HCT116 (cell line): Measurements from ENCODE around the gene PRPH. TPM values are rescaled to one million over a fixed set of nuclear protein-coding genes. Genes with fewer than 3 reads are reported as not detected.

Experiments used
- ATAC-seq: fragments of 200-7000 bp; cut with Tn5 transposase; 2 replicates; pipeline ENCODE4 v1.9.1; 2020; ENCODE audit warnings: mild to moderate bottlenecking, moderate library complexity
- BruUV-seq: library from RNA; stranded (reverse); fragments of 400-500 nt; replicated peaks from 2 replicates; lab custom pipeline; 2021; lab: Mats Ljungman, UMichigan
- CTCF ChIA-PET: fragments of 300-600 bp; sonication (Branson Sonifier 250); formaldehyde crosslinking; loops from one replicate; lab custom pipeline; 2021; ENCODE audit warnings: antibody characterized with exemption; lab: Charles Lee
- POLR2A ChIA-PET: fragments of 300-600, 350-600 bp; sonication (Branson Sonifier 250); formaldehyde crosslinking; loops from one replicate; lab custom pipeline; 2021; ENCODE audit warnings: antibody characterized with exemption; lab: Charles Lee
- RAD21 ChIA-PET, 2 experiments: fragments of 300-600 bp; sonication (Branson Sonifier 250); formaldehyde crosslinking; loops; one replicate each; lab custom pipeline; 2023; ENCODE audit warnings: low total read pairs in 2 of 2; ENCODE audit not compliant: uncharacterized antibody in 2 of 2, unreplicated experiment in 2 of 2, low non-redundant PET in 1 of 2; lab: Charles Lee
- DNase-seq: peaks from one replicate; pipeline ENCODE4 v3.0.0-alpha.2; 2010; ENCODE audit warnings: low read depth, low spot score
- H2AFZ ChIP-seq: fragments of 200-600 bp; shearing (Covaris generic), sonication (generic); 2 replicates; pipeline ENCODE4 v1.6.1; 2017; ENCODE audit warnings: low read depth, mixed run types, mixed read lengths, antibody characterized with exemption, low read length; ENCODE audit not compliant: poor library complexity, severe bottlenecking
- H3K27ac ChIP-seq: 2 replicates; pipeline ENCODE4 v1.5.1; 2012; ENCODE audit warnings: low read depth, low read length
- H3K27me3 ChIP-seq: fragments of 200-600 bp; sonication (generic); 2 replicates; pipeline ENCODE4 v1.6.1; 2016; ENCODE audit warnings: mixed run types, low read length, mixed read lengths; ENCODE audit not compliant: insufficient read depth
- H3K36me3 ChIP-seq, 2 experiments: fragments of 200-500 bp in 1 of 2; fragments of 200-600 bp in 1 of 2; sonication (Bioruptor generic) in 1 of 2; sonication (generic) in 1 of 2; 2 replicates each; pipeline versions ENCODE4 v1.5.1 to v1.6.1; 2014 to 2016; ENCODE audit warnings: low read length in 2 of 2, inconsistent platforms in 1 of 2, mixed read lengths in 1 of 2, mixed run types in 1 of 2; ENCODE audit not compliant: insufficient read depth in 2 of 2, control insufficient read depth in 1 of 2
- H3K4me1 ChIP-seq, 2 experiments: fragments of 200-600 bp in 1 of 2; sonication (generic) in 1 of 2; 2 replicates each; pipeline versions ENCODE4 v1.5.1 to v1.6.1; 2012 to 2017; ENCODE audit warnings: low read length in 2 of 2, inconsistent platforms in 1 of 2, mild to moderate bottlenecking in 1 of 2, mixed read lengths in 1 of 2, mixed run types in 1 of 2, moderate library complexity in 1 of 2; ENCODE audit not compliant: insufficient read depth in 2 of 2, control insufficient read depth in 1 of 2
- H3K4me2 ChIP-seq: fragments of 200-600 bp; sonication (generic); 2 replicates; pipeline ENCODE4 v1.6.1; 2017; ENCODE audit warnings: mixed run types, low read length, mixed read lengths
- H3K4me3 ChIP-seq, 2 experiments: fragments of 200-600 bp in 1 of 2; sonication (generic) in 1 of 2; replicated peaks in 1 of 2; 2 replicates each; pipeline ENCODE4 v1.5.1; 2011 to 2016; ENCODE audit warnings: low read length in 2 of 2, control low read depth in 1 of 2, low read depth in 1 of 2, mild to moderate bottlenecking in 1 of 2, mixed read lengths in 1 of 2, mixed run types in 1 of 2
- H3K79me2 ChIP-seq: fragments of 200-600 bp; sonication (generic); 2 replicates; pipeline ENCODE4 v1.6.1; 2017; ENCODE audit warnings: mild to moderate bottlenecking, mixed run types, low read length, moderate library complexity, mixed read lengths; ENCODE audit not compliant: insufficient read depth
- H3K9ac ChIP-seq: fragments of 200-600 bp; sonication (generic); 2 replicates; pipeline ENCODE4 v1.6.1; 2016; ENCODE audit warnings: low read length, mixed read lengths
- H3K9me2 ChIP-seq: fragments of 200-600 bp; sonication (generic), shearing (Covaris generic); 2 replicates; pipeline ENCODE4 v1.6.1; 2017; ENCODE audit warnings: mixed run types, mild to moderate bottlenecking, moderate library complexity; ENCODE audit not compliant: insufficient read depth
- H3K9me3 ChIP-seq, 2 experiments: fragments of 200-500 bp in 1 of 2; fragments of 200-600 bp in 1 of 2; sonication (Bioruptor generic) in 1 of 2; sonication (generic) in 1 of 2; 2 replicates each; pipeline ENCODE4 v1.6.1; 2014 to 2017; ENCODE audit warnings: low read length in 2 of 2, mixed read lengths in 2 of 2, inconsistent platforms in 1 of 2, low read depth in 1 of 2, mild to moderate bottlenecking in 1 of 2, mixed run types in 1 of 2, moderate library complexity in 1 of 2; ENCODE audit not compliant: control insufficient read depth in 1 of 2, insufficient read depth in 1 of 2
- H4K20me1 ChIP-seq: fragments of 200-600 bp; sonication (generic), shearing (Covaris generic); 2 replicates; pipeline ENCODE4 v1.6.1; 2017; ENCODE audit warnings: mixed run types, mild to moderate bottlenecking, moderate library complexity; ENCODE audit not compliant: insufficient read depth
- CBX3 ChIP-seq: IDR thresholded peaks from 2 replicates; pipeline ENCODE4 v1.6.1; 2012; ENCODE audit warnings: low read depth
- CEBPB ChIP-seq: IDR thresholded peaks from 2 replicates; pipeline ENCODE4 v1.6.1; 2012; ENCODE audit warnings: low read depth
- ELF1 ChIP-seq: IDR thresholded peaks from 2 replicates; pipeline ENCODE4 v1.6.1; 2012; ENCODE audit warnings: low read depth, borderline replicate concordance
- EZH2 ChIP-seq: fragments of 200-600 bp; sonication (generic); IDR thresholded peaks from 2 replicates; pipeline ENCODE4 v1.6.1; 2017; ENCODE audit warnings: antibody characterized with exemption, mixed run types
- EZH2phosphoT487 ChIP-seq: fragments of 200-600 bp; IDR thresholded peaks from 2 replicates; pipeline ENCODE4 v1.6.1; 2018; ENCODE audit warnings: antibody characterized with exemption, borderline replicate concordance
- FOSL1 ChIP-seq: IDR thresholded peaks from 2 replicates; pipeline ENCODE4 v1.6.1; 2012; ENCODE audit warnings: low read depth
- JUND ChIP-seq: IDR thresholded peaks from 2 replicates; pipeline ENCODE4 v1.6.1; 2012
- POLR2A ChIP-seq: IDR thresholded peaks from 2 replicates; pipeline ENCODE4 v1.7.0; 2011; ENCODE audit warnings: borderline replicate concordance; ENCODE audit not compliant: insufficient read depth, insufficient read length; ENCODE audit errors: extremely low read depth
- POLR2AphosphoS5 ChIP-seq: IDR thresholded peaks from 2 replicates; pipeline ENCODE4 v1.6.1; 2011; ENCODE audit warnings: mild to moderate bottlenecking, low read depth, low read length, moderate library complexity
- RAD21 ChIP-seq: IDR thresholded peaks from 2 replicates; pipeline ENCODE4 v1.6.1; 2012; ENCODE audit warnings: low read depth, mild to moderate bottlenecking
- SIN3A ChIP-seq: IDR thresholded peaks from 2 replicates; pipeline ENCODE4 v1.6.1; 2012; ENCODE audit warnings: low read depth
- SP1 ChIP-seq: IDR thresholded peaks from 2 replicates; pipeline ENCODE4 v1.6.1; 2012; ENCODE audit warnings: low read depth
- TCF7L2 ChIP-seq: IDR thresholded peaks from 2 replicates; pipeline ENCODE4 v1.7.0; 2011; ENCODE audit warnings: borderline replicate concordance, inconsistent platforms; ENCODE audit not compliant: insufficient read depth, insufficient read length; ENCODE audit errors: extremely low read depth
- YY1 ChIP-seq: IDR thresholded peaks from 2 replicates; pipeline ENCODE4 v1.6.1; 2011; ENCODE audit warnings: low read length, low read depth, moderate library complexity, mild to moderate bottlenecking; ENCODE audit not compliant: insufficient replicate concordance; ENCODE audit errors: extremely low read depth
- ZNF274 ChIP-seq: fragments of 200-500 bp; sonication (Bioruptor generic); IDR thresholded peaks from 2 replicates; pipeline ENCODE4 v1.6.1; 2014; ENCODE audit warnings: mild to moderate bottlenecking, low read depth, low read length, inconsistent platforms
- intact Hi-C: fragments of 100-400 bp; cut with micrococcal nuclease; formaldehyde crosslinking; loops from 2 replicates; pipeline ENCODE4 v1.10.0; 2022
- total RNA-seq: library from RNA; stranded (reverse); gene quantifications from one replicate; pipeline ENCODE4 v1.2.1, GENCODE V29; 2021; ENCODE audit not compliant: unreplicated experiment
- TF ChIP-seq, protein P1 (sequence below): IDR thresholded peaks from 2 replicates; pipeline ENCODE4 v1.6.1; 2011; ENCODE audit warnings: mild to moderate bottlenecking, low read length, moderate library complexity; ENCODE audit not compliant: insufficient replicate concordance; ENCODE audit errors: extremely low read depth
- TF ChIP-seq, protein P2 (sequence below): IDR thresholded peaks from 2 replicates; pipeline ENCODE4 v1.6.1; 2012; ENCODE audit warnings: low read depth
- TF ChIP-seq, protein P3 (sequence below): IDR thresholded peaks from 2 replicates; pipeline ENCODE4 v1.6.1; 2012
- TF ChIP-seq, protein P4 (sequence below): IDR thresholded peaks from 2 replicates; pipeline ENCODE4 v1.6.1; 2012
- TF ChIP-seq, protein P5 (sequence below), 3 experiments: fragments of 200-600 bp in 1 of 3; sonication (generic) in 1 of 3; IDR thresholded peaks in 2 of 3; conservative IDR thresholded peaks in 1 of 3; 2 replicates each; pipeline ENCODE4 v1.5.1; 2012 to 2017; ENCODE audit warnings: low read depth in 2 of 3, low read length in 2 of 3, antibody characterized with exemption in 1 of 3, borderline replicate concordance in 1 of 3, control low read depth in 1 of 3, mild to moderate bottlenecking in 1 of 3, mixed read lengths in 1 of 3, mixed run types in 1 of 3, moderate library complexity in 1 of 3; ENCODE audit not compliant: insufficient read depth in 1 of 3

Gene PRPH
- total RNA-seq, 1 experiment from 2014 or later: 6.7 TPM

DNA sequence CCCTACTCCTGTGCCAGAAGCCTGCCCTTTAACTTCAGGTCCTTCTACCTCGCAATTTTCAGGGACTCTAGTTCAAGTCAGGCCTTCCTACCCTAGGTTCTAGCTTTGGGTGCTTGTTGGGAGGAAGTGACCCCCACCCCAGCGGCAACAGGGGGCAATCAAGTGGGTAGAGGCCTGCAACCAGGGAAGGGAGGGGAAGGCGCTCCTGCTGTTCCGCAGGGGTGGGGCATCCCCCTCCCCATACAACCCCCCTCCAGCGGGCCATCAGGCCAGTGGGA, 204 bp upstream of the PRPH start:
- H3K9ac ChIP-seq: no peak overlapping the region
- RAD21 ChIA-PET: no interaction called here
- H3K79me2 ChIP-seq: no peaks in the 10 kb centered on the region
- H3K4me1 ChIP-seq: peaks cover 10 to 35% of the 10 kb centered on the region in 2 experiments; a peak in 3 of 4 replicates
- H3K27ac ChIP-seq: no peak overlapping the region
- no peak for ATAC-seq
- no peaks in the 10 kb centered on the region for H3K27me3 ChIP-seq
- BruUV-seq: no TSS peak
- CTCF ChIA-PET: interaction anchor here (0.6 to 4.5 kb wide), 4 partner anchors 8 to 164 kb away, joined by 3 to 23 read pairs (median 5); no protein-coding TSS in a partner anchor
- no peaks in the 10 kb centered on the region for H3K9me3 ChIP-seq
- no peaks in the 10 kb centered on the region for H4K20me1 ChIP-seq
- H2AFZ ChIP-seq: no peak overlapping the region
- no peak for DNase-seq
- intact Hi-C loops: no loop called here
- no peak overlapping the region for H3K4me2 ChIP-seq
- POLR2A ChIA-PET: interaction anchor here (1.6 kb wide), 1 partner anchor 37 kb away, joined by 3 read pairs; no protein-coding TSS in a partner anchor
- no peak overlapping the region for H3K4me3 ChIP-seq
- TF ChIP-seq, protein P1, sequence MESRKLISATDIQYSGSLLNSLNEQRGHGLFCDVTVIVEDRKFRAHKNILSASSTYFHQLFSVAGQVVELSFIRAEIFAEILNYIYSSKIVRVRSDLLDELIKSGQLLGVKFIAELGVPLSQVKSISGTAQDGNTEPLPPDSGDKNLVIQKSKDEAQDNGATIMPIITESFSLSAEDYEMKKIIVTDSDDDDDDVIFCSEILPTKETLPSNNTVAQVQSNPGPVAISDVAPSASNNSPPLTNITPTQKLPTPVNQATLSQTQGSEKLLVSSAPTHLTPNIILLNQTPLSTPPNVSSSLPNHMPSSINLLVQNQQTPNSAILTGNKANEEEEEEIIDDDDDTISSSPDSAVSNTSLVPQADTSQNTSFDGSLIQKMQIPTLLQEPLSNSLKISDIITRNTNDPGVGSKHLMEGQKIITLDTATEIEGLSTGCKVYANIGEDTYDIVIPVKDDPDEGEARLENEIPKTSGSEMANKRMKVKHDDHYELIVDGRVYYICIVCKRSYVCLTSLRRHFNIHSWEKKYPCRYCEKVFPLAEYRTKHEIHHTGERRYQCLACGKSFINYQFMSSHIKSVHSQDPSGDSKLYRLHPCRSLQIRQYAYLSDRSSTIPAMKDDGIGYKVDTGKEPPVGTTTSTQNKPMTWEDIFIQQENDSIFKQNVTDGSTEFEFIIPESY: no peak
- TF ChIP-seq EZH2 (no peak), YY1 (no peak), SIN3A (no peak), POLR2A (no peak), CBX3 (no peak), JUND (no peak), EZH2phosphoT487 (no peak), POLR2AphosphoS5 (no peak), ZNF274 (no peak), FOSL1 (no peak), RAD21 (no peak), CEBPB (no peak), ELF1 (no peak), SP1 (no peak), TCF7L2 (no peak)
- TF ChIP-seq, protein P2, sequence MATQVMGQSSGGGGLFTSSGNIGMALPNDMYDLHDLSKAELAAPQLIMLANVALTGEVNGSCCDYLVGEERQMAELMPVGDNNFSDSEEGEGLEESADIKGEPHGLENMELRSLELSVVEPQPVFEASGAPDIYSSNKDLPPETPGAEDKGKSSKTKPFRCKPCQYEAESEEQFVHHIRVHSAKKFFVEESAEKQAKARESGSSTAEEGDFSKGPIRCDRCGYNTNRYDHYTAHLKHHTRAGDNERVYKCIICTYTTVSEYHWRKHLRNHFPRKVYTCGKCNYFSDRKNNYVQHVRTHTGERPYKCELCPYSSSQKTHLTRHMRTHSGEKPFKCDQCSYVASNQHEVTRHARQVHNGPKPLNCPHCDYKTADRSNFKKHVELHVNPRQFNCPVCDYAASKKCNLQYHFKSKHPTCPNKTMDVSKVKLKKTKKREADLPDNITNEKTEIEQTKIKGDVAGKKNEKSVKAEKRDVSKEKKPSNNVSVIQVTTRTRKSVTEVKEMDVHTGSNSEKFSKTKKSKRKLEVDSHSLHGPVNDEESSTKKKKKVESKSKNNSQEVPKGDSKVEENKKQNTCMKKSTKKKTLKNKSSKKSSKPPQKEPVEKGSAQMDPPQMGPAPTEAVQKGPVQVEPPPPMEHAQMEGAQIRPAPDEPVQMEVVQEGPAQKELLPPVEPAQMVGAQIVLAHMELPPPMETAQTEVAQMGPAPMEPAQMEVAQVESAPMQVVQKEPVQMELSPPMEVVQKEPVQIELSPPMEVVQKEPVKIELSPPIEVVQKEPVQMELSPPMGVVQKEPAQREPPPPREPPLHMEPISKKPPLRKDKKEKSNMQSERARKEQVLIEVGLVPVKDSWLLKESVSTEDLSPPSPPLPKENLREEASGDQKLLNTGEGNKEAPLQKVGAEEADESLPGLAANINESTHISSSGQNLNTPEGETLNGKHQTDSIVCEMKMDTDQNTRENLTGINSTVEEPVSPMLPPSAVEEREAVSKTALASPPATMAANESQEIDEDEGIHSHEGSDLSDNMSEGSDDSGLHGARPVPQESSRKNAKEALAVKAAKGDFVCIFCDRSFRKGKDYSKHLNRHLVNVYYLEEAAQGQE: no peak
- TF ChIP-seq, protein P3, sequence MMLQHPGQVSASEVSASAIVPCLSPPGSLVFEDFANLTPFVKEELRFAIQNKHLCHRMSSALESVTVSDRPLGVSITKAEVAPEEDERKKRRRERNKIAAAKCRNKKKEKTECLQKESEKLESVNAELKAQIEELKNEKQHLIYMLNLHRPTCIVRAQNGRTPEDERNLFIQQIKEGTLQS: no peak
- TF ChIP-seq, protein P4, sequence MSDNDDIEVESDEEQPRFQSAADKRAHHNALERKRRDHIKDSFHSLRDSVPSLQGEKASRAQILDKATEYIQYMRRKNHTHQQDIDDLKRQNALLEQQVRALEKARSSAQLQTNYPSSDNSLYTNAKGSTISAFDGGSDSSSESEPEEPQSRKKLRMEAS: no peak
- TF ChIP-seq, protein P5, sequence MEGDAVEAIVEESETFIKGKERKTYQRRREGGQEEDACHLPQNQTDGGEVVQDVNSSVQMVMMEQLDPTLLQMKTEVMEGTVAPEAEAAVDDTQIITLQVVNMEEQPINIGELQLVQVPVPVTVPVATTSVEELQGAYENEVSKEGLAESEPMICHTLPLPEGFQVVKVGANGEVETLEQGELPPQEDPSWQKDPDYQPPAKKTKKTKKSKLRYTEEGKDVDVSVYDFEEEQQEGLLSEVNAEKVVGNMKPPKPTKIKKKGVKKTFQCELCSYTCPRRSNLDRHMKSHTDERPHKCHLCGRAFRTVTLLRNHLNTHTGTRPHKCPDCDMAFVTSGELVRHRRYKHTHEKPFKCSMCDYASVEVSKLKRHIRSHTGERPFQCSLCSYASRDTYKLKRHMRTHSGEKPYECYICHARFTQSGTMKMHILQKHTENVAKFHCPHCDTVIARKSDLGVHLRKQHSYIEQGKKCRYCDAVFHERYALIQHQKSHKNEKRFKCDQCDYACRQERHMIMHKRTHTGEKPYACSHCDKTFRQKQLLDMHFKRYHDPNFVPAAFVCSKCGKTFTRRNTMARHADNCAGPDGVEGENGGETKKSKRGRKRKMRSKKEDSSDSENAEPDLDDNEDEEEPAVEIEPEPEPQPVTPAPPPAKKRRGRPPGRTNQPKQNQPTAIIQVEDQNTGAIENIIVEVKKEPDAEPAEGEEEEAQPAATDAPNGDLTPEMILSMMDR (IDR thresholded peaks at IDR 0.05 in 2 of 3, conservative IDR thresholded peaks at IDR 0.05 in 1 of 3; ENCODE audit: borderline replicate concordance in 1 of 3, insufficient read depth in 1 of 3, low read depth in 2 of 3, low read length in 2 of 3): no peak
- no peaks in the 10 kb centered on the region for H3K36me3 ChIP-seq
- H3K9me2 ChIP-seq: no peaks in the 10 kb centered on the region
